ENCODE measurements around the gene PCBP1. TPM values are rescaled to one million over a fixed set of nuclear protein-coding genes. Genes with fewer than 3 reads are reported as not detected.

Gene PCBP1
- polyA plus RNA-seq, 1 of the 3 experiments (the other 2 are of a cell fraction) = 94.0 TPM

DNA sequence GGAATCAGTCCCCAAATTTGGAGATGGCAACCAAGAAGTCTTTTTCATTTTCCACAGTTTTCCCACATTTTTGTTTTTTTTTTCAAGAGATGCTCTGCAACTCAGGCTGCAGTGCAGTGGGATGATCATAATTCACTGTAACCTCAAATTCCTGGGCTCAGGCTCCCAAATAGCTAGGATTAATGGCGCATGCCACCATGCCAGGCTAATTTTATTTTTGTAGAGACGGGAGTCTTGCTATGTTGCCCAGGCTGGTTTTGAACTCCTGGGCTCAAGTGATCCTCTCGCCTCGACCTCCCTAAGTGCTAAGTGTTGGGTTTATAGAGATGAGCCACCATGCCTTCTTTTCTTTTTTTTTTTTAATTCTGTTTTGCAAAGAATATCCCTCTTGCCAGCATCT is 35.2 kb downstream of the PCBP1 start:
- no peak overlapping the region for H2AFZ ChIP-seq (ENCODE audit: low read depth)
- no peaks in the 10 kb centered on the region for H3K79me2 ChIP-seq (ENCODE audit: insufficient read depth)
- TF ChIP-seq CHD2 (IDR thresholded peaks at IDR 0.05; ENCODE audit: low read length, partially characterized antibody) = no peak
- TF ChIP-seq, protein P1, sequence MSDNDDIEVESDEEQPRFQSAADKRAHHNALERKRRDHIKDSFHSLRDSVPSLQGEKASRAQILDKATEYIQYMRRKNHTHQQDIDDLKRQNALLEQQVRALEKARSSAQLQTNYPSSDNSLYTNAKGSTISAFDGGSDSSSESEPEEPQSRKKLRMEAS (IDR thresholded peaks at IDR 0.05; ENCODE audit: low read depth) = no peak
- no peak for TF ChIP-seq FOSL2 (IDR thresholded peaks at IDR 0.05; ENCODE audit: borderline replicate concordance, low read depth)
- no peak for TF ChIP-seq RCOR1 (IDR thresholded peaks at IDR 0.05; ENCODE audit: low read length)
- TF ChIP-seq YY1 (IDR thresholded peaks at IDR 0.05; ENCODE audit: low read depth) = no peak
- no peak overlapping the region for H3K27ac ChIP-seq (ENCODE audit: low read depth in 2 of 2, low read length in 1 of 2)
- 96% methylated on average over 4 of the region's 4 CpGs for WGBS (ENCODE audit: low lambda C conversion rate)
- peaks cover 7 to 9% of the 10 kb centered on the region in 2 experiments; a peak in 1 of 4 replicates for H3K4me1 ChIP-seq (ENCODE audit: control insufficient read depth in 1 of 2, insufficient read depth in 2 of 2, low read depth in 1 of 2, low read length in 1 of 2)
- no peak overlapping the region for H3K9ac ChIP-seq
- ChIA-PET POLR2A (no interaction called here), CTCF (interaction anchor here (1.1 kb wide), 1 partner anchor 22 kb away, joined by 3 read pairs; no protein-coding TSS in a partner anchor)
- no peaks in the 10 kb centered on the region for H3K27me3 ChIP-seq (ENCODE audit: insufficient read depth)
- no peak overlapping the region for H3K4me2 ChIP-seq
- H4K20me1 ChIP-seq (ENCODE audit: insufficient read depth) = no peaks in the 10 kb centered on the region
- H3F3A ChIP-seq (replicated peaks; ENCODE audit: insufficient read depth) = peaks cover 16% of the 10 kb centered on the region
- no peaks in the 10 kb centered on the region for H3K9me3 ChIP-seq
- H3K9me2 ChIP-seq = no peaks in the 10 kb centered on the region
- H3K4me3 ChIP-seq (ENCODE audit: low read depth in 2 of 2, low read length in 1 of 2) = no peak overlapping the region
- no peak for DNase-seq
- no peaks in the 10 kb centered on the region for H3K36me3 ChIP-seq (replicated peaks in 1 of 2; ENCODE audit: control insufficient read depth in 1 of 2, insufficient read depth in 2 of 2, low read length in 1 of 2)

DNA sequence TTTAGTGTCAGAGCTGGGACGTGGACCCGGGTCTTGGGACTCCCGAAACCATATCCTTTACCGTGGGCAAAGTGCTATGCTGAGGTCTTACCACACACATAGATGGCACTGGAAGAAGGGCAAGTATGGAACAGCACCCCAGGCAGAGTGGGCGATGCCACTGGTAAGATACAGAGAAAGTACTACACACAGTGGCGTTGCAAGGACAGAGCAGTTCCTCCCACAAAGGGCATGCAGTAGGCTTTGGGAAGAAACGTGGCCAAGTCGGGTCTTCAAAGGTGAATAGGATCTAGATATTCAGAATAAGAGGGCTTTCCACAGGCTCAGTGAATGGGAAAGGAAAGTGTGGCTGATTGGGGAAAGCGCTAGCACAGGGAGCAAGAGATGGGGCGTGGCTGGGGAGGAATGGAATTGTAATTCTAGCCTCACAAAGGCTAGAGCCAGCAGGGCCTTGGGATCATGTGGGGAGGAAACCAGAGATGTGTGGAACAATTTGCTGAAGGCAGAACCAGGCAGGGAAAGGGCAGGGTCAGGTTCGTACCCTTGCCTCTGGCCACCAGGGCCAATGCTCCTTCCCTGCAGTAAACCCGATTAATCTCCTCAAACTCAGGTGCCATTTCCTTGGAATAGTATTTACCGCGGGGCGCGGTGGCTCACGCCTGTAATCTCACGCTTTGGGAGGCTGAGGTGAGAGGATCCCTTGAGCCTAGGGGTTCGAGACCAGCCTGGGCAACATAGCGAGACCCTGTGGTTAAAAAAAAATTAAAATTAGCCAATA is 36.0 kb downstream of the PCBP1 start:
- CTCF ChIA-PET = interaction anchor here (0.6 to 5.0 kb wide), 3 partner anchors 20 to 52 kb away, joined by 3 to 26 read pairs (median 3); no protein-coding TSS in a partner anchor

More for the DNA sequence above, 36.0 kb downstream of the PCBP1 start:
- no peaks in the 10 kb centered on the region for H3K79me2 ChIP-seq (ENCODE audit: insufficient read depth)
- no peak for DNase-seq
- peak overlapping the region; percentile 74; the same call in 1 of the 2 replicates for H3K4me2 ChIP-seq
- peak overlapping the region; percentile 88; the same call in 1 of the 2 replicates for H3K9ac ChIP-seq
- 93% methylated on average over 20 of the region's 20 CpGs for whole genome bisulfite sequencing (ENCODE audit: low lambda C conversion rate)
- 0 out of 4 replicates have a peak overlapping the region, but pooled peaks of 1 of the 2 experiments have one; percentile 60 for H3K4me3 ChIP-seq (ENCODE audit: low read depth in 2 of 2, low read length in 1 of 2)
- H3K9me2 ChIP-seq = no peaks in the 10 kb centered on the region
- no peaks in the 10 kb centered on the region for H3K27me3 ChIP-seq (ENCODE audit: insufficient read depth)
- H3K4me1 ChIP-seq (ENCODE audit: control insufficient read depth in 1 of 2, insufficient read depth in 2 of 2, low read depth in 1 of 2, low read length in 1 of 2) = peaks cover 7 to 9% of the 10 kb centered on the region in 2 experiments; a peak in 1 of 4 replicates
- H3K9me3 ChIP-seq = no peaks in the 10 kb centered on the region
- no peaks in the 10 kb centered on the region for H4K20me1 ChIP-seq (ENCODE audit: insufficient read depth)
- peak overlapping the region; percentile 85 to 88 for H3K27ac ChIP-seq (ENCODE audit: low read depth in 2 of 2, low read length in 1 of 2)
- H3K36me3 ChIP-seq (replicated peaks in 1 of 2; ENCODE audit: control insufficient read depth in 1 of 2, insufficient read depth in 2 of 2, low read length in 1 of 2) = no peaks in the 10 kb centered on the region
- TF ChIP-seq ELF1 (IDR thresholded peaks at IDR 0.05) (no peak), EZH2phosphoT487 (IDR thresholded peaks at IDR 0.05; ENCODE audit: borderline replicate concordance, low read depth) (no peak), EP300 (IDR thresholded peaks at IDR 0.05; ENCODE audit: borderline replicate concordance in 1 of 2, low read depth in 1 of 2, low read length in 1 of 2) (no peak), NRF1 (IDR thresholded peaks at IDR 0.05; ENCODE audit: low read depth, low read length) (no peak), MEF2A (IDR thresholded peaks at IDR 0.05; ENCODE audit: borderline replicate concordance, low read depth) (no peak), TEAD4 (IDR thresholded peaks at IDR 0.05; ENCODE audit: borderline replicate concordance, insufficient read depth) (no peak), TCF12 (IDR thresholded peaks at IDR 0.05) (no peak)
- TF ChIP-seq, protein P2, sequence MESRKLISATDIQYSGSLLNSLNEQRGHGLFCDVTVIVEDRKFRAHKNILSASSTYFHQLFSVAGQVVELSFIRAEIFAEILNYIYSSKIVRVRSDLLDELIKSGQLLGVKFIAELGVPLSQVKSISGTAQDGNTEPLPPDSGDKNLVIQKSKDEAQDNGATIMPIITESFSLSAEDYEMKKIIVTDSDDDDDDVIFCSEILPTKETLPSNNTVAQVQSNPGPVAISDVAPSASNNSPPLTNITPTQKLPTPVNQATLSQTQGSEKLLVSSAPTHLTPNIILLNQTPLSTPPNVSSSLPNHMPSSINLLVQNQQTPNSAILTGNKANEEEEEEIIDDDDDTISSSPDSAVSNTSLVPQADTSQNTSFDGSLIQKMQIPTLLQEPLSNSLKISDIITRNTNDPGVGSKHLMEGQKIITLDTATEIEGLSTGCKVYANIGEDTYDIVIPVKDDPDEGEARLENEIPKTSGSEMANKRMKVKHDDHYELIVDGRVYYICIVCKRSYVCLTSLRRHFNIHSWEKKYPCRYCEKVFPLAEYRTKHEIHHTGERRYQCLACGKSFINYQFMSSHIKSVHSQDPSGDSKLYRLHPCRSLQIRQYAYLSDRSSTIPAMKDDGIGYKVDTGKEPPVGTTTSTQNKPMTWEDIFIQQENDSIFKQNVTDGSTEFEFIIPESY (IDR thresholded peaks at IDR 0.05; ENCODE audit: borderline replicate concordance, low read depth) = no peak
- peak overlapping the region; percentile 92 for H2AFZ ChIP-seq (ENCODE audit: low read depth)
- H3F3A ChIP-seq (replicated peaks; ENCODE audit: insufficient read depth) = peaks cover 16% of the 10 kb centered on the region
- POLR2A ChIA-PET = interaction anchor here (0.6 to 3.3 kb wide), 11 partner anchors 8 to 209 kb away, joined by 3 to 36 read pairs (median 8); partner anchors contain the start of genes C2orf42, MXD1, PCBP1 and PCYOX1
